Activated naive CD8-positive, alpha-beta T cell treated with anti-CD3 and anti-CD28 coated beads, Interleukin-2, amount 10 ng/mL, durations not matched to agents 7 days and 5 days (primary cell): Measurements from ENCODE around the gene P3H2. TPM values are rescaled to one million over a fixed set of nuclear protein-coding genes. Genes with fewer than 3 reads are reported as not detected.
"Not testable (repeated sequence)": the region's sequence is repeated elsewhere in the genome, so short reads cannot be mapped to it uniquely, and the experiment has no call there.

Experiments
- ATAC-seq: fragments of 150-1000 bp; cut with Tn5 transposase; one replicate; pipeline ENCODE4 v1.10.0; 2021; ENCODE audit warnings: low read depth, moderate library complexity
- POLR2A ChIA-PET: fragments of 350-600 bp; sonication (Branson Sonifier 250); formaldehyde crosslinking; loops from one replicate; lab custom pipeline; 2021; ENCODE audit warnings: antibody characterized with exemption; lab: Charles Lee
- DNase-seq: peaks from one replicate; pipeline ENCODE4 v3.0.0; 2021
- H3K27ac Mint-ChIP-seq: one replicate; pipeline ENCODE4 v1.8.0; 2022; ENCODE audit warnings: mild to moderate bottlenecking, mixed read lengths
- H3K27me3 Mint-ChIP-seq: one replicate; pipeline ENCODE4 v1.8.0; 2022; ENCODE audit warnings: mild to moderate bottlenecking, moderate library complexity, mixed read lengths
- H3K36me3 Mint-ChIP-seq: one replicate; pipeline ENCODE4 v1.8.0; 2021; ENCODE audit warnings: mild to moderate bottlenecking, mixed read lengths
- H3K4me1 Mint-ChIP-seq: one replicate; pipeline ENCODE4 v1.8.0; 2021; ENCODE audit warnings: mixed read lengths
- H3K4me3 Mint-ChIP-seq: one replicate; pipeline ENCODE4 v1.8.0; 2022; ENCODE audit warnings: mild to moderate bottlenecking, moderate library complexity, mixed read lengths
- H3K9me3 Mint-ChIP-seq: one replicate; pipeline ENCODE4 v1.8.0; 2021; ENCODE audit warnings: mixed read lengths
- total RNA-seq, 2 experiments: library from RNA; stranded (reverse); gene quantifications; one replicate each; pipeline ENCODE4 v1.2.3, GENCODE V29; 2021

The P3H2 gene
- not detected for total RNA-seq

GRCh38 chr3:190120269-190121060, at the start of gene P3H2:
Gene P3H2, minus strand, starts transcription at chr3:190120897. Its CDS starts 166 bp downstream, at chr3:190120731.
- POLR2A ChIA-PET = no interaction called here
- Mint-ChIP-seq H3K36me3 (no peaks in the 10 kb centered on the region), H3K9me3 (no peaks in the 10 kb centered on the region), H3K4me3 (peak within 1 kb of the TSS; percentile 47), H3K27me3 (peaks cover 57% of the 10 kb centered on the region), H3K27ac (no peak within 1 kb of the TSS), H3K4me1 (peaks cover 4% of the 10 kb centered on the region)
- ATAC-seq (peak; percentile 75), DNase-seq (peak; percentile 39)

GRCh38 chr3:190169877-190170276, 49.2 kb upstream of the P3H2 start:
- H3K36me3 Mint-ChIP-seq = no peaks in the 10 kb centered on the region
- H3K9me3 Mint-ChIP-seq = no peaks in the 10 kb centered on the region
- POLR2A ChIA-PET = no interaction called here
- peaks cover 9% of the 10 kb centered on the region for H3K4me1 Mint-ChIP-seq
- DNase-seq = no peak
- peak overlapping the region; percentile 31 for H3K27ac Mint-ChIP-seq
- peak overlapping the region; percentile 63 for H3K4me3 Mint-ChIP-seq
- peaks cover 8% of the 10 kb centered on the region for H3K27me3 Mint-ChIP-seq
- ATAC-seq = no peak

- POLR2A ChIA-PET = no interaction called here
- Mint-ChIP-seq H3K4me3 (no peak overlapping the region), H3K27ac (peak overlapping the region; percentile 31), H3K9me3 (no peaks in the 10 kb centered on the region), H3K36me3 (no peaks in the 10 kb centered on the region), H3K4me1 (peaks cover 7% of the 10 kb centered on the region), H3K27me3 (peaks cover 7% of the 10 kb centered on the region)
- no peak for ATAC-seq
- no peak for DNase-seq
Observed at GRCh38 chr3:190169243-190169642, 48.5 kb upstream of the P3H2 start.

GRCh38 chr3:190167936-190168680, 47.4 kb upstream of the P3H2 start:
- no peak overlapping the region for H3K27ac Mint-ChIP-seq
- peaks cover 3% of the 10 kb centered on the region for H3K27me3 Mint-ChIP-seq
- ATAC-seq (no peak), DNase-seq (no peak)
- POLR2A ChIA-PET = no interaction called here
- peaks cover 7% of the 10 kb centered on the region for H3K4me1 Mint-ChIP-seq
- H3K9me3 Mint-ChIP-seq = no peaks in the 10 kb centered on the region
- H3K36me3 Mint-ChIP-seq = no peaks in the 10 kb centered on the region
- no peak overlapping the region for H3K4me3 Mint-ChIP-seq

GRCh38 chr3:190166948-190167347, 46.3 kb upstream of the P3H2 start:
- H3K9me3 Mint-ChIP-seq = no peaks in the 10 kb centered on the region
- H3K36me3 Mint-ChIP-seq = no peaks in the 10 kb centered on the region
- no peak for DNase-seq
- H3K4me3 Mint-ChIP-seq = no peak overlapping the region
- ATAC-seq = no peak
- peaks cover 7% of the 10 kb centered on the region for H3K4me1 Mint-ChIP-seq
- peaks cover 3% of the 10 kb centered on the region for H3K27me3 Mint-ChIP-seq
- POLR2A ChIA-PET = no interaction called here
- no peak overlapping the region for H3K27ac Mint-ChIP-seq

- H3K4me1 Mint-ChIP-seq = peaks cover 7% of the 10 kb centered on the region
- no peaks in the 10 kb centered on the region for H3K36me3 Mint-ChIP-seq
- POLR2A ChIA-PET = no interaction called here
- no peak overlapping the region for H3K27ac Mint-ChIP-seq
- H3K4me3 Mint-ChIP-seq = no peak overlapping the region
- H3K27me3 Mint-ChIP-seq = peaks cover 3% of the 10 kb centered on the region
- H3K9me3 Mint-ChIP-seq = no peaks in the 10 kb centered on the region
- DNase-seq (no peak), ATAC-seq (no peak)
Observed at GRCh38 chr3:190165253-190165652, 44.6 kb upstream of the P3H2 start.

- POLR2A ChIA-PET, H3K9me3 Mint-ChIP-seq, H3K27me3 Mint-ChIP-seq, H3K36me3 Mint-ChIP-seq, H3K27ac Mint-ChIP-seq, H3K4me1 Mint-ChIP-seq, H3K4me3 Mint-ChIP-seq, ATAC-seq, DNase-seq: not testable (repeated sequence)
Observed at GRCh38 chr3:190162013-190162412, 41.3 kb upstream of the P3H2 start.

GRCh38 chr3:190159902-190160435, 39.3 kb upstream of the P3H2 start:
- DNase-seq (no peak), ATAC-seq (no peak)
- Mint-ChIP-seq H3K9me3 (no peaks in the 10 kb centered on the region), H3K4me3 (no peak overlapping the region), H3K4me1 (no peaks in the 10 kb centered on the region), H3K36me3 (no peaks in the 10 kb centered on the region), H3K27me3 (no peaks in the 10 kb centered on the region), H3K27ac (no peak overlapping the region)
- POLR2A ChIA-PET = no interaction called here

GRCh38 chr3:190158261-190158660, 37.6 kb upstream of the P3H2 start:
- no peaks in the 10 kb centered on the region for H3K27me3 Mint-ChIP-seq
- ATAC-seq = no peak

GRCh38 chr3:190155752-190156151, 35.1 kb upstream of the P3H2 start:
- DNase-seq = no peak
- ATAC-seq = no peak
- Mint-ChIP-seq H3K27me3 (no peaks in the 10 kb centered on the region), H3K9me3 (no peaks in the 10 kb centered on the region), H3K27ac (no peak overlapping the region), H3K4me3 (no peak overlapping the region), H3K4me1 (no peaks in the 10 kb centered on the region), H3K36me3 (no peaks in the 10 kb centered on the region)
- POLR2A ChIA-PET = no interaction called here

More at GRCh38 chr3:190158261-190158660, 37.6 kb upstream of the P3H2 start:
- Mint-ChIP-seq H3K27ac (no peak overlapping the region), H3K9me3 (no peaks in the 10 kb centered on the region), H3K36me3 (no peaks in the 10 kb centered on the region), H3K4me1 (no peaks in the 10 kb centered on the region), H3K4me3 (no peak overlapping the region)
- no peak for DNase-seq
- POLR2A ChIA-PET = no interaction called here

GRCh38 chr3:190150681-190151080, 30.0 kb upstream of the P3H2 start:
- Mint-ChIP-seq H3K27ac (no peak overlapping the region), H3K9me3 (no peaks in the 10 kb centered on the region), H3K4me1 (no peaks in the 10 kb centered on the region), H3K36me3 (no peaks in the 10 kb centered on the region), H3K27me3 (no peaks in the 10 kb centered on the region), H3K4me3 (no peak overlapping the region)
- POLR2A ChIA-PET = no interaction called here
- ATAC-seq = no peak
- no peak for DNase-seq

- H3K9me3 Mint-ChIP-seq, H3K4me3 Mint-ChIP-seq, H3K4me1 Mint-ChIP-seq, POLR2A ChIA-PET, H3K36me3 Mint-ChIP-seq, H3K27me3 Mint-ChIP-seq, DNase-seq, H3K27ac Mint-ChIP-seq, ATAC-seq: not testable (repeated sequence)
Observed at GRCh38 chr3:190149830-190150619, 29.3 kb upstream of the P3H2 start.

- ATAC-seq, H3K4me3 Mint-ChIP-seq, H3K36me3 Mint-ChIP-seq, H3K4me1 Mint-ChIP-seq, DNase-seq, H3K27ac Mint-ChIP-seq, H3K27me3 Mint-ChIP-seq, POLR2A ChIA-PET, H3K9me3 Mint-ChIP-seq: not testable (repeated sequence)
Observed at GRCh38 chr3:190144793-190145192, 24.1 kb upstream of the P3H2 start.
